GM19043 (cell line): Measurements from ENCODE around the gene LCN9.
"Not testable (repeated sequence)": the region's sequence is repeated elsewhere in the genome, so short reads cannot be mapped to it uniquely, and the experiment has no call there.

Experiments used
- ATAC-seq: cut with Tn5 transposase; IDR thresholded peaks from one replicate; pipeline ENCODE4 v1.9.1; 2021; ENCODE audit warnings: low read depth; ENCODE audit not compliant: unreplicated experiment

Gene LCN9

GRCh38 chr9:135662758-135663450, at the start of gene LCN9:
LCN9 (plus strand) TSS chr9:135663309; CDS start chr9:135663322, 13 bp downstream.
- no peak for ATAC-seq

GRCh38 chr9:135613946-135614805, 48.9 kb upstream of the LCN9 start:
- no peak for ATAC-seq

GRCh38 chr9:135614821-135615665, 48.1 kb upstream of the LCN9 start:
- no peak for ATAC-seq

GRCh38 chr9:135615666-135616618, 47.2 kb upstream of the LCN9 start:
- ATAC-seq, result no peak

- ATAC-seq, result no peak
These were observed 46.2 kb upstream of the LCN9 start for GRCh38 chr9:135616619-135617537.

- ATAC-seq, result no peak
These were observed 45.6 kb upstream of the LCN9 start for GRCh38 chr9:135617538-135617900.

GRCh38 chr9:135617991-135618411, 45.1 kb upstream of the LCN9 start:
- no peak for ATAC-seq

- no peak for ATAC-seq
These were observed 44.1 kb upstream of the LCN9 start for GRCh38 chr9:135618866-135619598.

- ATAC-seq, result no peak
These were observed 43.6 kb upstream of the LCN9 start for GRCh38 chr9:135619599-135619886.

- ATAC-seq, result no peak
These were observed 42.6 kb upstream of the LCN9 start for GRCh38 chr9:135620558-135620957.

- ATAC-seq, result no peak
These were observed 40.6 kb upstream of the LCN9 start for GRCh38 chr9:135622415-135623020.

GRCh38 chr9:135624282-135624681, 38.8 kb upstream of the LCN9 start:
- no peak for ATAC-seq

GRCh38 chr9:135632841-135633240, 30.3 kb upstream of the LCN9 start:
- no peak for ATAC-seq

- ATAC-seq, result not testable (repeated sequence)
These were observed 26.1 kb upstream of the LCN9 start for GRCh38 chr9:135636930-135637530.

GRCh38 chr9:135639196-135639595, 23.9 kb upstream of the LCN9 start, which contains the start of gene GLT6D1:
GLT6D1 (minus strand) TSS chr9:135639540; CDS start chr9:135639187, 353 bp downstream.
- ATAC-seq, result no peak

- no peak for ATAC-seq
These were observed 22.1 kb upstream of the LCN9 start for GRCh38 chr9:135641047-135641446.

GRCh38 chr9:135641745-135642144, 21.4 kb upstream of the LCN9 start:
- no peak for ATAC-seq
